GM18520 (cell line): Measurements from ENCODE around the gene EPS15.
"Not testable (repeated sequence)": the region's sequence is repeated elsewhere in the genome, so short reads cannot be mapped to it uniquely, and the experiment has no call there.

Experiments used
- ATAC-seq: cut with Tn5 transposase; IDR thresholded peaks from one replicate; pipeline ENCODE4 v1.9.1; 2021; ENCODE audit not compliant: unreplicated experiment

EPS15 gene

GRCh38 chr1:51343624-51344023 is 175.4 kb downstream of the EPS15 start:
- no peak for ATAC-seq

- ATAC-seq: no peak
Observed at GRCh38 chr1:51342591-51343206, 176.4 kb downstream of the EPS15 start.

GRCh38 chr1:51341876-51342496 is 177.1 kb downstream of the EPS15 start:
- no peak for ATAC-seq

- no peak for ATAC-seq
Observed at GRCh38 chr1:51340380-51340779, 178.7 kb downstream of the EPS15 start.

GRCh38 chr1:51336711-51337110 is 182.4 kb downstream of the EPS15 start:
- ATAC-seq: no peak

GRCh38 chr1:51336004-51336403 is 183.1 kb downstream of the EPS15 start:
- no peak for ATAC-seq

GRCh38 chr1:51331206-51332100 is 187.6 kb downstream of the EPS15 start:
- no peak for ATAC-seq

- ATAC-seq: no peak
Observed at GRCh38 chr1:51330331-51331201, 188.5 kb downstream of the EPS15 start, which contains the start of gene TTC39A. TTC39A (minus strand) TSS chr1:51330562; CDS start chr1:51330477, 85 bp downstream.

GRCh38 chr1:51329443-51330325 is 189.4 kb downstream of the EPS15 start:
- no peak for ATAC-seq

- ATAC-seq: no peak
Observed at GRCh38 chr1:51328926-51329325, 190.1 kb downstream of the EPS15 start.

GRCh38 chr1:51328279-51328678 is 190.8 kb downstream of the EPS15 start:
- ATAC-seq: no peak

- no peak for ATAC-seq
Observed at GRCh38 chr1:51327386-51327785, 191.7 kb downstream of the EPS15 start.

GRCh38 chr1:51326839-51327238 is 192.2 kb downstream of the EPS15 start:
- ATAC-seq: no peak

GRCh38 chr1:51325878-51326755 is 192.9 kb downstream of the EPS15 start:
- ATAC-seq: no peak

GRCh38 chr1:51325391-51325790 is 193.7 kb downstream of the EPS15 start:
- no peak for ATAC-seq

- not testable (repeated sequence) for ATAC-seq
Observed at GRCh38 chr1:51325011-51325385, 194.1 kb downstream of the EPS15 start.

- no peak for ATAC-seq
Observed at GRCh38 chr1:51324251-51325010, 194.6 kb downstream of the EPS15 start.

- ATAC-seq: no peak
Observed at GRCh38 chr1:51323778-51324177, 195.3 kb downstream of the EPS15 start.
